Measurements from ENCODE around the gene KCNJ5.

- TF ChIP-seq CTCF (IDR thresholded peaks at IDR 0.05; ENCODE audit: insufficient read depth, low read length) (no peak), POLR2AphosphoS5 (IDR thresholded peaks at IDR 0.05; ENCODE audit: low read depth) (no peak), REST (IDR thresholded peaks at IDR 0.05; ENCODE audit: insufficient replicate concordance, low read depth) (no peak), GABPA (IDR thresholded peaks at IDR 0.05; ENCODE audit: low read depth) (no peak)
Observed at GRCh38 chr11:128872594-128872993, 18.6 kb upstream of the KCNJ5 start.

Measured in HL-60 (cell line).